ENCODE measurements around the gene ZFYVE19. TPM values are rescaled to one million over a fixed set of nuclear protein-coding genes. Genes with fewer than 3 reads are reported as not detected.
A peak's percentile ranks its signal among the peaks of the same experiment; 100 is the strongest.

The ZFYVE19 gene
- total RNA-seq, 1 experiment from 2014 or later = 18.4 TPM

GRCh38 chr15:40812721-40813425 is 6.0 kb downstream of the ZFYVE19 start:
- DNase-seq (ENCODE audit: low read depth) = no peak

- DNase-seq (ENCODE audit: low read depth) = no peak
These were observed 8.3 kb downstream of the ZFYVE19 start for GRCh38 chr15:40815042-40815698.

GRCh38 chr15:40819048-40819447 is 12.2 kb downstream of the ZFYVE19 start:
- no peak for DNase-seq (ENCODE audit: low read depth)

- no peak for DNase-seq (ENCODE audit: low read depth)
These were observed 14.3 kb downstream of the ZFYVE19 start for GRCh38 chr15:40821195-40821594.

GRCh38 chr15:40823572-40824343 is 16.9 kb downstream of the ZFYVE19 start:
- no peak for DNase-seq (ENCODE audit: low read depth)

- DNase-seq (ENCODE audit: low read depth) = peak; percentile 37
These were observed 19.0 kb downstream of the ZFYVE19 start for GRCh38 chr15:40825661-40826422.

GRCh38 chr15:40826423-40827075 is 19.7 kb downstream of the ZFYVE19 start:
- DNase-seq (ENCODE audit: low read depth) = no peak

- no peak for DNase-seq (ENCODE audit: low read depth)
These were observed 21.7 kb downstream of the ZFYVE19 start, which contains the start of gene PPP1R14D for GRCh38 chr15:40828447-40829036. PPP1R14D (minus strand) TSS chr15:40828708; CDS start chr15:40828641, 67 bp downstream.

GRCh38 chr15:40829115-40829514 is 22.2 kb downstream of the ZFYVE19 start:
- DNase-seq (ENCODE audit: low read depth) = no peak

- no peak for DNase-seq (ENCODE audit: low read depth)
These were observed 24.0 kb downstream of the ZFYVE19 start for GRCh38 chr15:40830884-40831283.

- DNase-seq (ENCODE audit: low read depth) = no peak
These were observed 25.0 kb downstream of the ZFYVE19 start for GRCh38 chr15:40831861-40832260.

- no peak for DNase-seq (ENCODE audit: low read depth)
These were observed 26.0 kb downstream of the ZFYVE19 start for GRCh38 chr15:40832903-40833302.

GRCh38 chr15:40836020-40836419 is 29.1 kb downstream of the ZFYVE19 start:
- DNase-seq (ENCODE audit: low read depth) = peak; percentile 23

- no peak for DNase-seq (ENCODE audit: low read depth)
These were observed 31.9 kb downstream of the ZFYVE19 start for GRCh38 chr15:40838756-40839155.

GRCh38 chr15:40841741-40842140 is 34.9 kb downstream of the ZFYVE19 start:
- DNase-seq (ENCODE audit: low read depth) = no peak

GRCh38 chr15:40843261-40843884 is 36.5 kb downstream of the ZFYVE19 start:
- no peak for DNase-seq (ENCODE audit: low read depth)

GRCh38 chr15:40843885-40844695 is 37.2 kb downstream of the ZFYVE19 start, which contains the start of gene SPINT1:
SPINT1 (plus strand) TSS chr15:40844048; CDS start chr15:40844555, 507 bp downstream.
- DNase-seq (ENCODE audit: low read depth) = no peak

GRCh38 chr15:40844696-40845030 is 37.8 kb downstream of the ZFYVE19 start:
- DNase-seq (ENCODE audit: low read depth) = no peak

GRCh38 chr15:40845036-40845435 is 38.1 kb downstream of the ZFYVE19 start:
- no peak for DNase-seq (ENCODE audit: low read depth)

Data from HT1080 (cell line).